NCI-H146 treated with DMSO at 0.1 percent for 48 hours (cell line): ENCODE data around the gene TAAR9.

Experiments
- DNase-seq: peaks from one replicate; lab custom pipeline; 2025; ENCODE audit not compliant: unreplicated experiment; lab: John Stamatoyannopoulos, UW

Gene TAAR9

GRCh38 chr6:132587424-132587823, 49.3 kb downstream of the TAAR9 start:
- DNase-seq = no peak
